ENCODE measurements around the gene KRT83.
"Not testable (repeated sequence)": the region's sequence is repeated elsewhere in the genome, so short reads cannot be mapped to it uniquely, and the experiment has no call there.

The KRT83 gene

DNA sequence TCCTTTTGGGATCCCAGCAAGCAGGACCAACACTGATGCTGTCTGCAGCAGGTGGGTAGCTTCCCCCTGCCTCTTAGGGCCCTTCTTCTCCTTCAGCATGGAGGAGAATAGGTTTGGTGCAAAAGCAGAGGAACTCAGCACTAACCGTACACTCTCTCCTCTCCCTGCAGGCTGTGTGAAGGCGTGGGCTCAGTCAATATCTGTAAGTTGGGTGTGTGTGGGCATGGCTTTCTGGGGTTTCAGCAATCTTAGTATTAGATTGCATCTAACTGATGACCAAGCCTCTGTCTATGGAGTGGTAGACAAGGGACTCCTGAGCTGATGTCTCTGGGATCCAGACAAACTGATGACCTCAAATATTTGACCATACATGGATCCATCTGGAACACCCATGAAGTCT is 31.8 kb upstream of the KRT83 start:
- DNase-seq = no peak

DNA sequence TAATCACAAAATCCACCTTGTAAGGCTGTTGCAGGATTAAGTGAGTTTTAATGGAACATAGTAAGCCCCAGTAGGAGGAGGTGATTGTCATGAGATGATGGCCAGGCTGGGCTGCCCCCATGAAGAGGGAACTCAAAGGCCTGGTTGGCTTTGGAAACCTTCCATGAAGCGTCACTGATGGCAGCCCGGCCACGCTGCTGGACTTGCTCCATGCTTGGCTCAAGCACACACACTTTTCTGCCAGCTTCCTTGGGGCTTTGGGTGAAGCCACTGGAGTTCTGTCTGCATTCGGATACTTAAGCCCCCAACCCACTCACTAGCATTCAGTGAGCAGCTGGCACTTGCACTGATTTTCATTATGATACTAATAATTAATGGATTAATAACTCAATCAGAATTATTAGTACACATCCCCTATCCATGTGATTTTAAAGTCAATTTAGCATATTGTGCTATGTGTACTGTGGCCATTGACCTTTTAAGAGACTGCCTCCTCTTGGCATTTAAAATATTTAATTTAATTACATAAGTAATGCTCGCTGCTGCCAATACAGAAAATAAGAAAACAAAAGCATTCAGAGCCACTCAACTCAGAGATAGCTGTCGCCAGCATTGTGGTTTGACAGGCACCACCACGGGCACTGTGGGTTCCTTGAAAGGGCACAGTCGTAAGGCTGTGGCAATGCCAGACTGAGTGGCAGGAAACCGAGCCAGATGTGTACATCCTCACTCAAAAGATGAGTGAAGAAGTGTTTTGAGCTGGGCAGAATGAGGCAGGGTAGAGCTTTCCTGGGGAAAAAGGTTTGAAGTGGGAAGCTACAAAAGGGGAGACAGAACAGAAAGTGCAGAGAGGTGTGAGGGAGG is 30.2 kb upstream of the KRT83 start:
- DNase-seq = peak; percentile 54

DNA sequence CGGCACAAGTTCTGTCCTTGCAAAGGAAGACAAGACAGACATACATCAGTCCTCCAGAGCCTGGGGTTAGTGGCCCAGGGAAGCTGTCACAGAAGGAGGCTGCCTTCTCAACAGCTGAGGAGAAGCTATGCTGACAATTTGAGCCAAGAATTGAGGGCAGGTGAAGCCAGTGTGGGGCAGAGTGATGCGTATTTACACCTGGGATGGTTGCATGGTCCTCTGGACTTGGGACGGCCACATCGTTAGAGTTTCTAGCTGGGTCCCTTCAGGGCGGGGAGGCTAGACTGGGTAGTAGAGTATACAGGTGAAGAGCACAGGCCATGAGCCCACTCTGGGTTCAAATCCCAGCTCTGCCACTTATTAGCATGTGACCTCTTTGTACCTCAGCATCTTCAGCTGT is 29.6 kb upstream of the KRT83 start:
- no peak for DNase-seq

DNA sequence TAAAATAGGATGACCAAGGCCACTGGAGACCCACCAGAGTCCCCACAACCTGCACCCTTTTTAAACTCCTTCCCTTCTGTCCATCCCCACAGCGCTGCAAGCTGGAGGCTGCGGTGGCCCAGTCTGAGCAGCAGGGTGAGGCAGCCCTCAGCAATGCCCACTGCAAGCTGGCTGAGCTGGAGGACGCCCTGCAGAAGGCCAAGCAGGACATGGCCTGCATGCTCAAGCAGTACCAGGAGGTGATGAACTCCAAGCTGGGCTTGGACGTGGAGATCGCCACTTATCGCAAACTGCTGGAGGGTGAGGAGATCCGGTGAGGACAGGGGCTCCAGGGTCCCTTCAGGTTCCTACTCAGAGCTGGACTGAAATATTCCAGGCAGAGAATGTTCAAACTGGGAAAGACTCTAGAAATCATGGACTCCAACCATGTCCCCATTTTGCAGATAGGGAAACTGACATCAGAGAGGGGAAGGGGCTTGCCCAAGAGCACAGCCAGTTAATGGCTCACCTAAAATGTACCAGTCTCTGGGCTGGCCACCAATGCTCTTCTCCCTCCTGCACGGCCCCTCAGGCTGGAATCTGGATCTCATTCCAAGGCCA is 28.9 kb upstream of the KRT83 start:
- DNase-seq = no peak

DNA sequence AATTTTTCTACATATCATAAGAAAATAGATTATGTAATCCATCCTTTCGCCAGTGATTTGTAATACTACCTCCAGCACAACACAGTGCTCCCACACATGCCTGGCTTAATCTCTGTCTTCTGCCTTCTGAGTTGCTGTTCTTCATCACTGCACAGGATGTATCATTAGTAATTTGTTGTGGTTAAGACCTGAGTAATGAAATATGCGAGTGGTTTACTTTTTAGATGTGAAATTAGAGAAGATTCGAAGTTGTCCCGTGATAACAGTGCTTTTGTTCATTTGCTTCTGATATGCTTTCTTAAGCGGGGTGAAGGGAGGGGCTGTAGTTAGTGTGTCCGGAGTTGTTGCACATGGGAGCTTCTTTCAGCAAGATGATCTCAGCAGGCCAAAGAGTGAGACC is 28.0 kb upstream of the KRT83 start:
- DNase-seq = no peak

DNA sequence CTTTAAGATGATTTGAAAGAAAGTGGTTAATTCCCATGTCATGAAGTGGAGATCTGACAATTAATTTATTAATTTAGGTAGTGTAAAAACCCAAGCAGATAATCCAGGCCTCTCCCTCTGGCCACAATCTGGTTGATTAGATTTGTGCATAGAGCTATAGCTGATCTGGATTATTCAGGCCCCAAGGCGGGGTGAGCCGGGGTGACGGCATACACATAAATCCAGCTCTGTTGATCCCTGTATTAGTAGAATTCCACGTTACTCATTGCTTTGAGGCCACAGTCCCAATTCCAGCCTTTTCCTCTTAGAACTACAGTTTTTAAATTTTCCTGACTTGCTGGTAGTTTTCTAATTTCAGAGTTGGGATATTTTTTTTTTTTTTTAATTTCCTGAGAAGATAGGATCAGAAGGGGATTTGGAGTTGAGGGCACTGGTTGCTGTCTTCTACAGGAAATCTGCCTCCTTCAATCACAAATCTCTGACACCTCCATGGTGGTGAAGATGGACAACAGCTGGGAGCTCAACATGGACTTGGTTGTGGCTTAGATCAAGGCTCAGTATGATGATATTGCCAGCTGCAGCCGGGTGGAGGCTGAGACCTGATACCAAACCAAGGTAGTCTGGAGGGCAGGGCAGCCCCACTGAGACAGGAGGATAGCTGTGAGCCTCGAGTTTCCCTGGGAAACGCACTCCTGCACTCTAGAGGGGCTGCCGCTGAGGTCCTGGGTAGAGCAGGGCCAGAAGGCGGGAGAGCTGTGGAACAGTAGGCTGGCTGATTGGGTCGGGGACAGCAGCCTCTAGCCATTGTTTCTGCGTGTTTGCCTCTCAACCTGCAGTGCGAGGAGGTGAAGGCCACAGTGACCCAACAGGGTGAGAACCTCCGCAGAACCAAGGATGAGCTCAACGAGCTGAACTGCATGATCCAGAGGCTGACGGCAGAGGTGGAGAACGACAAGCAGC is 26.6 kb upstream of the KRT83 start:
- no peak for DNase-seq

DNA sequence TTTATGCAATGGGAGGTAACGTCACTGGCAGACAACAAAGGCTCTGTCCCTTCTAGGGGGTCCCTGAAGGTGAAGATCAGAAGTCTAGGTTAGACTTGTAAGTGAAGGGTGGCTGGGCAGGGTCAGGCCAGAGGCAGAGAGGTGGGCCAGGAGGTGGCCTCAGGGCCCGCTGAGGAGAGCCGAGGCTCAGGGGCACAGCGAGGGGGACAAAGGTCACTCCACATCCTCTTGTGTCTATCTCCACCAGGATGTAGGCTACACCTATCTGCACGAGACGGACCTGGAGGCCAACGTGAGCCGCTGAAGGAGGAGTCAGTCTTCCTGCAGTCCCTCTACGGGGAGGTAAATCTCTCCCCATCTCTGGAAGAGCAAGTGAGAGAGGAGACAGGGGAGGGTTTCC is 25.8 kb upstream of the KRT83 start:
- DNase-seq = no peak

DNA sequence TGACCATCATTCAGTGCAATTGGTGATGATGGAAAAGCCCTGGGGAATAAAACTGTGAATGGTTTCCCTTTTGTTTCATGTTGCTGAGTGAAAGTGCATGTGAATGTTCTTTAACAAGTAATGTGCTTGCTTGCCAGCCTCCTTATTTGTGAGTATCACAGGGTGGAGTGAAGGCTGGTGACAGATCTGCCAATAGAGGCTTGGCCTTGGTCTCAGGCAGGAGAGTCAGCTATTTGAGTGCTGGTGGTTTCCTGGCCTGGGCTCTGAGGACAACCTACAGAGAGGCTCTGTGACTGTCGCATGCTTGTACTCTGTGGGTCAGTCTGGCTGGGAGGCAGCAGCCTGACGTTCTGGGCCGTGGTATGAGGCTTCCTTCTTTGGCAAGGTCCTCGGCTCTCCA is 25.4 kb upstream of the KRT83 start:
- no peak for DNase-seq

DNA sequence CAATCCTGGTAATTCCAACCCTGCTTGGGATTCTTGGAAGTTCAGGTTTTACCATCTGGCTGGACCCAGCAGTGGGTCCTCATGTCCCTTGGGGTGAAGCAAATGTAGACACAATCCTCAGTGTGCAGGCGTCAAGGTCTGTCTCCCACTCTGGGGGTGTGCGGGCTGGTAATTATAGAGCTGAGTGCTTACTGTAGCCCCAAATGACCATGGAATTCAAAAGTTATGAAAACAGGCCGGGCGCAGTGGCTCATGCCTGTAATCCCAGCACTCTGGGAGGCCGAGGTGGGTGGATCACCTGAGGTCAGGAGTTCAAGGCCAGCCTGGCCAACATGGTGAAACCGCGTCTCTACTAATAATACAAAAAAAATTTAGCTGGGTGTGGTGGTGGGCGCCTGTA is 23.8 kb upstream of the KRT83 start:
- DNase-seq = not testable (repeated sequence)

DNA sequence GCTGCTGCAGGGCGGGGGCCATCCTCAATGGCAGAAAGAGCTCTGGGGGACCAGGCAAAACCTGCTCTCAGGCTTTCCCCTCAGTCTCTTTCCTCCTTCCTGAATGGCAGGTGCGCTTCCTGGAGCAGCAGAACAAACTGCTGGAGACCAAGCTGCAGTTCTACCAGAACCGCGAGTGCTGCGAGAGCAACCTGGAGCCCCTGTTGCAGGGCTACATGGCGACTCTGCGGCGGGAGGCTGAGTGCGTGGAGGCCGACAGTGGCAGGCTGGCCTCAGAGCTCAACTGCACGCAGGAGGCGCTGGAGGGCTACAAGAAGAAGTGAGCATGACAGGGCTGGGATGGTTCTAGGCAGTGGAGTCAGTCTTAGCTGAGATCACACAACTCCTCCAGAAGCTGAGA is 22.9 kb upstream of the KRT83 start:
- DNase-seq = no peak

DNA sequence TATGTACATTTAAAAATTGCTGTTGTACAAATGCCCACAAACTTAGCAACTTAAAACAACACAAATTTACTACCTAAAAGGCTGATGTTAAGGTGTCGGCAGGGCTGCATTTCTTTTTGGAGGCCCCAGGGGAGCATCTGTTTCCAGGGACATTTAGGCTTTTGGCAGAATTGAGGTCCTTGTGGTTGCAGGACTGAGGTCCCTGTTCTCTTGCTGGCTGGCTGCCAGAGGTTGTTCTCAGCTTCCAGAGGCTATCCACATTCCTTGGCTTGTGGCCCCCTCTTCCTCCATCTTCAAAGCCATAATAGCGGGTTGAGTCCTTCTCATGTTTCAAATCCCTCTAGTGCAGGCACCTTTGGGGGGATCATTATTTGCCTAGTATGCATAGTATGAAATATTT is 22.4 kb upstream of the KRT83 start:
- DNase-seq = no peak

DNA sequence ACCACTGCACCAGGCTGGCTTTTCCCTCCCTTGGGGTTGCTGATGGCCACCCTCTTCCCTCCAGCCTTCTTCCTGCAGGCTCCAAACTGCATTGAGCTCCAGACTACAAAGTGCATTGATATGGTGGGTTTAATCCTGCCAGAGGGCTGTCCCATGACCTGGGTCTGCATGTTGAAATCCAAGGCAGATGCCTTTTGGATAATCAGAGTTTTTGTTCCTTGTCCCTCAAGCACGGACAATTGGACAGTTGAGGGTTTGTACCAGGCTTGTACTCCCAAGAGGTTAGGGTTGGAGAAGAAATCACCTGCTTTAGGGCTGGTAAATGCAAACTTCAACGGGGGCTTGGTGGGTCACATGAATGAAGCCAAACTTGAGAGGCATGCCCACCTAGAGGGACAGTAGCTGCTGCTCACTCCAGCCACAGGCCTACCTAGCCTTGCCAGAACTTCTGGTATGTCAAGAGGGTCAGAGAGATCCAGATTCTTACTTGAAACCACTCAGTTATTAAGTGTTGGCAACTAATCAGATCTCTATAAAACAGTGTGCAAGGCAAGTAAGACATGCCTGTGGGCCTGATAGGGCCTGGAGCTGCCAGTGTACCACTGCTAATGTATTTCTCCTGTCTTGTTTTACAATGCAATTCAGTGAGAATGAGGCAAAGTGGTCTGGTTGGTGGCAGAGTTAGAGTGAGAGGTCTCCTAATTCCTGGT is 21.7 kb upstream of the KRT83 start:
- DNase-seq = no peak

DNA sequence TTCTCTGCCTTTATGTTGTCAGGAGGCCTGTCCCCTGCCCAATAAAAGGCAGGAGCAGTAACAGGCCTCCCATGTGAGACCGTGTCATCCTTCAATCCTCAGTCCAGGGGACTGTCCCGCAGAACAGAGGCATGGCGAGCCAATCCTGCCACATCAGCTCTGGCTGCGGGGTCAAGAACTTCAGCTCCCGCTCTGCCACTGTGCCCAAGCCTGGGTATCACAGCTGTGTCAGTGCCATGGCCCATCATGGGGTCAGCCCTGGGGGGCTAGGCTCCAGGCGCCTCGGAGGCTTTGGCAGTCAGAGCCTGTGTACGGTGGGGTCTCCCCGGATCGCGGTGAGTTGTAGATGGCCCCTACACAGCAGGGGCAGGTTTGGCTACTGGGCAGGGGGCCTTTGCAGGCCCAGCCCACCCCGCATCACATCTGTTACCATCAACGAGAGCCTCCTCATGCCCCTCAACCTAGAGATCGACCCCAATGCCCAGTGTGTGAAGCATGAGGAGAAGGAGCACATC is 19.9 kb upstream of the KRT83 start:
- DNase-seq = no peak

DNA sequence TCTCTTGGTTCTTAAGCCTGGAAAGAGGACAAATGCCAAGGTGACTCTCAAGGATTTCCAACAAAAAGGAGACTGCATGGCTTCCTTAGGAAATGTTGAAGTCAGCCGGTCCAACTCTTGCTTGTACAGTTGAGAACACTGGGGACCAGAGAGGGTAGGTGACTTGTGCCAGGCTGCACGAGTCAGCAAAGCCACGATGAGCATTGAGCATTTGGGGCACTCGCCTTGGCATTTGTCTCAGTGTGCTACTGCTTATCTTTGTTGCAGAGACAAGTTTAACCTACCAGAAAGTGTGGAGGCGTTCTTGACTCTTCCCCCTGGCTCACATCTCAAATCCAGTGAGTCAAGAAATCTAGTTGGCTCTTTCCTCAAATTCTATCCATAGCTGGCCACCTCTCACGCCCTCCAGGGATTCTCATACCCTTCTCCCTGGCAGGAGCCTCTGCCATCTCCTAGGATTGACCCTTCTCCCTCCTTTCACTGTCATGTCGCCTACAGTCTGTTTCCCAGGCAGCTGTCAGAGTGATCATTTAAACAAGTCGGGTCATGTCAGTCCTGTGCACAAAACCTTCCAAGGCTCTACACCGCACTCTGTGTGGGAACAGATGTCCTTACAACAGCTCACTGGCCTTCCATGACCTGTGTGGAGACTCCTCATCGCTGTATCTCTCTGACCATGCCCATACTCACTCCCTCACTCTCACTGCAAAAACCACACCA is 17.2 kb upstream of the KRT83 start:
- DNase-seq = no peak

DNA sequence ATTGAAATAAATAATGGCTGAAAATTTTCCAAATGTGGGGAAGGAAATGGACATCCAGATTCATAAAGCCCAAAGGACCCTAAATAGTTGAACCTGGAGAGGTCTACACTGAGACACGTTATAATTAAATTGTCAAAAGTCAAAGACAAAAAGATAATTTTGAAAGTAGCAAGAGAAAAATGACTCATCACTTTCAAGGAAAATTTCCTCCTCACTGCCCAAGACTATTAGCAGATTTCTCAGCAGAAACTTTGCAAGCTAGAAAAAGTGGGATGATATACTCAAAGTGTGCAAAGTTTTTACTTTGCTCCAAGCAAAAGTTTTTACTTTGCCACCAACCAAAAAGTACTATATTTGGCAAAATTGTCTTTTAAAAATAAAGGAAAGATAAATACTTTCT is 15.9 kb upstream of the KRT83 start:
- DNase-seq = no peak

DNA sequence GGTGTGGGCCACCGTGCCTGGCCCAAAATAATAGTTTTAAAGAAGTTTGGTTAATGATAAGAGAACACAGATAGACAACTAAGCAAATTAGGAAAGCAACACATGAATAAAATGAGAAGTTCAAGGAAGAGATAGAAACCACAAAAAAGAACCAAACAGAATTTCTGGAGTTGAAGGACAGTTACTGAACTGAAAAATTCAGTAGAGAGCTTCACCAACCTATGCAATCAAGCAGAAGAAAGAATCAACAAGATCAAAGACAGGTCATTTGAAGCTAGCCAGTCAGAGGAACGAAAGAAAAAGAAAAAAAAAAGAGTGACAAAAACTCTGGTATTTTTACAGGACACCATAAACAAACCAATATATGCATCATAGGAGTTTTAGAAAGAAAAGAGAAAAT is 15.4 kb upstream of the KRT83 start:
- no peak for DNase-seq

DNA sequence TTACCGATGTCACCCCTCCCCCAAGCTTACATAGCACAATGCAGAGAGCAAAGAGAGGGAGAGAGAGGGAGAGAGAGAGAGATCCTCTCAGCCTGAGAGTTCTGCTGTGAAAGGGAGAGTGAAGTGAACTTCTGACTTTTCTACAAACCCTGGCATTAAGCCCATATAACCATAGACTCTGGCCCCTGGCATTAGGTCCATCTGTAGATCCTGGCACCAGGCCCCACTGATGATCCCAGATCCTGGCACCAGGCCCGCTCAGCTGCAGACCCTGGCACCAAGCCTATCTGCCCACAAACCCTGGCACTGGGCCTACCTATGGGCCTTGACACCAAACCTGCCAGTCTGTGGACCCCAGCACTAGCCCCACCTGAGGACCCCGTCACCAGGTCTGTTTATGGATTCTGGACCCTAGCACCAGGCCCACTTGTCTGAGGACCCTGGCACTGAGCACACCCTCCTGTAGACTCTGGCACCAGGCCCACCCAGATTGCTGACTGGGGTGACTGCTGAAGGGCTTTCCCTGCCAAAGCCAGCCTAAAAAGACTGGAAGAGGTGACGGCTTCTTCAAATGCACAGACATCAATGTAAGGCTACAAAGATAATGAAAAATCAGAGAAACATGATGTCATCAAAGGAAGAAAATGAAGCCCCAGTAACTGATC is 14.5 kb upstream of the KRT83 start:
- no peak for DNase-seq

DNA sequence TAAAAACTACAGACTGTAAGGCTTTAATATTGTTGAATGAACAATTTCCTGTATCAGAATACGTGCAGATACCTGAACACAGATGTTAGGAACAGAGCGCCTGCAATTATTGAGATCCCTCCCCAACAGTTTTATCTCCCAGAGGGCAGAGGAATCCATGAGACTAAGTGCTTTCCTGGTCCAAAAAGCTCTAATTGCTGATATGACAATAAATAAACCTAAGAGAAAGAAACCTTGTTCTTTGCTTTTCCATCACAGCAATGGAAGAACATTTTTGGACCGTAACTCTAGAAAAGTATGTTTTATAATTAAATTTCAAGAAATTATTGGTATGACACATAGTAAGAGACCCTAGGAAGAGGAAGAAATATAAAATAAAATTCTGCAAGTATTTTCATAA is 13.0 kb upstream of the KRT83 start:
- no peak for DNase-seq

DNA sequence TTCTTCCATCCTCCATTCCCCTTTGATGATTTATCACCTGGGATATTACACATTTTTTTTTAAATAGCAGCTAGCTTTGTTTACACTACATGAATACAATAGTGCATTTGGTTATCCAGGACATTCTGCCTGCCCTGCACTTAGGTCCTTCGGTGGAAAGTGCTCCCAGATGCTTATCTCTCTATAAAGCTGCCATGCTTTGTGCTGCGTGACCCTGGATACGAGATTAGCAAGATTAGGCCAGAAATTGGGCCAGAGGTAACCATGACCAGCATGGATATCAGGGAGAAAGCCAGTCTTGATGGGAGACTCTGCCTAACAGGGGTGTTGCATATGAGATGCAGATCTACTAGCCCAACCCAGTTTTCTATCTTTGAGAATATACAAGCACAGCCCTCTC is 12.1 kb upstream of the KRT83 start:
- DNase-seq = no peak

DNA sequence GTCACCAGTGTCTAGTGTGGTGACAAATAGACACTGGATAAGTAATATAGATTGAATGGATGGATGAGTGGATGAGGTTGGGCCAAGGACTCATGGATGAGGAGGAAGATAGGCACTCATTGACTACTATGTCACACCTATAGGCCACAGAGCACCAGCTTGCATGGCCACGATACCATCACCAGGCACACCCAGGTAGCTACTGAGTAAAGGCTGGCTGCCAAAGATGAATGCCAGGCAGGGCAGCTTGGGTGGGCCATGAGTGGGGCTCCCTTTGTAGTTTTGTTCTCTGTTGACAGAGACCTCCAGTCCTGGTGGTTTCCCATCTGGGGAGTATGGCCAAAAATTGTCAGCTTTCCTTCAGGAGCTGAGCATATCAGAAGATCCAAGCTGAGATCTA is 11.2 kb upstream of the KRT83 start:
- DNase-seq = no peak

DNA sequence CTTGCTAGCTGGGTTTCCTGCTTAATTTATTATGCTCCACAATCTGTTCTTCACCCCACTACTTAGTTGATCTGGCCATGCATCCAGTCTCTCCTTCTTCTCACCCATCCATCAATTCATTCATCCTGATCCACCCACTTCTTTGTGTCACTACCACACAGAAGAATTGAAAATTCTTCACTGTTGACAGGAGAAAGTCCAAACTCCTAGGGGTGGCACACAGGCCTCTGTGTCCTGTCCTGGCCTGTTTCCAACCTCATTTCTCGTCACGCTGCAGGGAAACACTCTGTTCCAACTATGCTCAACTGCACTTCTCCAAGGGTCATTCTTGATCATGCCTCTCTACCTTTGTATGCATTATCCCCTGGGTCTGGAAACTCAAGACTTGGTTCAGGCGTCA is 10.6 kb upstream of the KRT83 start:
- DNase-seq = no peak

DNA sequence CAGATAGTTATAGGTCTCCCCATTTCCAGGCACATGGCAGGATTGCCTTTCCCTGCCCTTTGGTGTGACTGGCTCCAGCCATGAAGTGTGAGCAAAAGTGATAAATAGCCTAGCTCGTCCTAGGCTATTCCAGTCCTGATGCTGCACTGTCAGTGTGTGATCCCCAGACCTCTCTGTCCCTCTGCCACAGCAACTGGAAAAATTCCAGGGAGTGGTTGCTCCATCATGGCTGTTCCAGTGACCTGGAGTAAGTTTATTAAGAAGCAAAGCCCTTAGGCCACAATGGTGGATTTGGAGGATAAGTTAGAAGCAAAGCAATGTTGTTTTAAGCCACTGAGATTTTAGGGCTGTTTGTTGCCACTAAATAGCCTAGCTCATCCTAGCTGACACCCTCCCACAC is 9.8 kb upstream of the KRT83 start:
- DNase-seq = no peak

All from CD4-positive, alpha-beta T cell treated with Interferon gamma for 1 hour (primary cell).